Measurements from ENCODE around the gene PRXL2A.

PRXL2A gene

GRCh38 chr10:80461208-80462183, 53.1 kb downstream of the PRXL2A start:
- no peak for DNase-seq (ENCODE audit: low read depth, low spot score)

GRCh38 chr10:80462299-80462980, 54.1 kb downstream of the PRXL2A start:
- no peak for DNase-seq (ENCODE audit: low read depth, low spot score)

- no peak for DNase-seq (ENCODE audit: low read depth, low spot score)
These were observed 54.8 kb downstream of the PRXL2A start for GRCh38 chr10:80462981-80463741.

- DNase-seq (ENCODE audit: low read depth, low spot score), result no peak
These were observed 55.5 kb downstream of the PRXL2A start for GRCh38 chr10:80463868-80464267.

DNA sequence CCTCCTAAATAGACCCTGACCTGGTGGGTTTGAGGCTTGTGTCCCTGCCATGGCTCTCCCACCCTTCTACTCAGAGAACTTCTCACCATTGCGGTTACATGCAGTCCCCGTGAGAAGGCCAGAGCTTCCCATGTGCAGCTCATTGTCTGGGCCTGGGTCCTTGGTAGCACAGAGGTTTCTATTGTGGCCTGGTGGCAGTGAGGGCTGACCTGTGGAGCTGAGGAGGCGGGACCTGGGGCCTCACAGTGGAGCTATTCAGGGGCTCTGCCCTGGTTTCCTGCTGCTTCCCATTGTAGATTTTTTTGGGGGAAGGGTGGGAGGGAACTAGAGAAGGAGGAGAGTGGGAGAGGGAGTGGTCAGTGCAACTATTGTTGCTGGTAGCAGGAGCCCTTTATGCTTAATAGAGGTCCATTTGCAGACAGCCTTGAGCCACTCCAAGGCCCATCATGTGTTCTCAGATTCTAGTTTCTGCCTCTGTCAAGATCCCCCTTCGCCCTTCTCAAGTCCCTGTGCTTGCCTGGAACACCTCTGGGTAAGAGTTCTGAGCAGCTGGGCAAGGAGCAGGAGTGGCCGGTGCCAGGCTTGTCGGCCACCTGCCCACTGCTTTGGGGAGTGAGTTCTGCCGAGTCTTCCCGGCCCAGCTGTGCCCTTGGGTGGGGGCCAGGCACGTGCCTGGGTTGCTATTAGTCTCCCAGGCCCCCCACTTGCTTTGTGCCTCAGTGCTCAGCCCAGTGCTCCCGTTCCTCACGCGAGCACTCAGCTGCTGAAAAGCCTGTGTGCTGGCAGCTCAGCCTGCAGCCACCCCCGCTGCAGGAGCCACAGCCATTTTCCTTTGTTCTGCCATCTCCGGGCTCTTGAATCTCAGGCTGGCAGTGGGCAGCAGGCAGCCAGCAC, 56.5 kb downstream of the PRXL2A start:
- DNase-seq (ENCODE audit: low read depth, low spot score), result no peak

GRCh38 chr10:80465451-80465835, 57.1 kb downstream of the PRXL2A start:
- no peak for DNase-seq (ENCODE audit: low read depth, low spot score)

DNA sequence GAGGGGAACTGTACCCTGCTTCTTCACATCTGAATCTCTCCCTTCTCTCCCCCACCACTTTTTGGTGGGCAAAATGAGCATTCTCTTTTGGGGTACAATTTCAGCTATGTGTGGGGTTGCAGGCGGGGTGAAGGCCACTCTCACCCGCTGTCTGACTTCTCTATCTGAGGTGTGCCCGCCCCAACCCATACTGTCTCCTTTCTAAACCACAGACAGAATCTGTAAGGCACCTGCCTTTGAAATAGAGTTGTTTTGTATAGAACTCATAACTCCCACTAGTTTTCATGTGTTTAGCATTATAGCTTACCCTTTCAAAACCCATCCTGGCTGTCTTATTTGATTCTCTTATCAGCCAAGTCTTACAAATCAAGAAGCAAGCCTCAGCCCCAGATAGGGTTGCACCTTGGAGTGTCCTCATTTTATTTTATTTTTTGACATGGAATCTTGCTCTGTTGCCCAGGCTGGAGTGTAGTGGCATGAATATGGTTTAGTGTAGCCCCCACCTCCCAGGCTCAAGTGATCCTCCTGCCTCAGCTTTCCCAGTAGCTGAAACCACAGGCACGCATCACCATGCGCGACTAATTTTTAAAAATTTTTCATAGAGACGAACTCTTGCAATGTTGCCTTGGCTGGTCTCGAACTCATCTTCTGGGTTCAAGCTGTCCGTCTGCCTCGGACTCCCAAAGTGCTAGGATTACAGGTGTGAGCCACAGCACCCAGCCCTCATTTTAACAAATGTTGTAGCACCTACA, 57.7 kb downstream of the PRXL2A start:
- no peak for DNase-seq (ENCODE audit: low read depth, low spot score)

DNA sequence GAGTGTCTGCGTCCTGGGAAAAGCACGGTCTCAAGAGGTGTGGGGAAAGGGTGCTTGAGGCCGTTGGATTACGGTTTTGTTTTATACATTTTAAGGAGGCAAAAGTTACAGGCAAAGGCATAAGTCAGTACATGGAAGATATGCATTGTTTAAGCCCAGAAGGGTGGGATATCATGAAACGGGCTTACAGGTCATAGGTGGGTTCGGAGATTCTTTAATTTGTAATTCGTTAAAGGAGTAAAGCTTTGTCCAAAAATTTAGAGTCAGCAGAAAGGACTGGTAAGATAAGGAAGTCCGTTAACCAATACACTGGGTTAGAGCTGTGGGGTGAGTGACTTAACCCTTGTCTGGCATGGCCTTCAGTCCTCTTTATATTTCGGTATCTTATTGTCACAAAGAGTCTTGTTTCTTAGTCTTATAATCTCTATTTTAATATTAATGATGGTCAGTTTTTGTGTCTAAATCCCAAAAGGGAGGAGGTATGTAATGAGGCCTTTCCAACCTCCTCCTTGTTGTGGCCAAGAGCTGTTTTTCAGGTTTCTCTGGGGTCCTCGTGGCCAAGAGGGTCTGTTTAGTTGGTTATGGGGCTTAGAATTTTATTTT, 58.5 kb downstream of the PRXL2A start:
- DNase-seq (ENCODE audit: low read depth, low spot score), result no peak

- no peak for DNase-seq (ENCODE audit: low read depth, low spot score)
These were observed 59.7 kb downstream of the PRXL2A start for GRCh38 chr10:80468002-80468401.

GRCh38 chr10:80468806-80469421, 60.6 kb downstream of the PRXL2A start:
- DNase-seq (ENCODE audit: low read depth, low spot score), result no peak

DNA sequence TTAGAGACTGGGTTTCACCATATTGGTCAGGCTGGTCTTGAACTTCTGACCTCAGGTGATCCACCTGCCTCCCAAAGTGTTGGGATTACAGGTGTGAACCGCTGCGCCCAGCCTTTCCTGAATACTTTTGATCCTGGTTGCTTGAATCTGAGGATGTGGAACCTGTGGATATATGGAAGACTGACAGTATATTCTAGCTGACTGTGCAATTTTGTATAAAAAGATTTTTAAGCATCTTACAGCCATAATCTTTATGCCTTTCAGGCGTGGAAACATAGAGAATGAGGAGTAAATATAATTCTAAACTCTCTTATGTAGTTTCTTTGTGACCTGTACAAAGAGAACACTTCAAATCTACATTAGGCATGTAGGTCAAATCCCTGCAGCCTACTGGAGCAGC, 61.9 kb downstream of the PRXL2A start:
- no peak for DNase-seq (ENCODE audit: low read depth, low spot score)

- no peak for DNase-seq (ENCODE audit: low read depth, low spot score)
These were observed 62.6 kb downstream of the PRXL2A start for GRCh38 chr10:80471001-80471400.

DNA sequence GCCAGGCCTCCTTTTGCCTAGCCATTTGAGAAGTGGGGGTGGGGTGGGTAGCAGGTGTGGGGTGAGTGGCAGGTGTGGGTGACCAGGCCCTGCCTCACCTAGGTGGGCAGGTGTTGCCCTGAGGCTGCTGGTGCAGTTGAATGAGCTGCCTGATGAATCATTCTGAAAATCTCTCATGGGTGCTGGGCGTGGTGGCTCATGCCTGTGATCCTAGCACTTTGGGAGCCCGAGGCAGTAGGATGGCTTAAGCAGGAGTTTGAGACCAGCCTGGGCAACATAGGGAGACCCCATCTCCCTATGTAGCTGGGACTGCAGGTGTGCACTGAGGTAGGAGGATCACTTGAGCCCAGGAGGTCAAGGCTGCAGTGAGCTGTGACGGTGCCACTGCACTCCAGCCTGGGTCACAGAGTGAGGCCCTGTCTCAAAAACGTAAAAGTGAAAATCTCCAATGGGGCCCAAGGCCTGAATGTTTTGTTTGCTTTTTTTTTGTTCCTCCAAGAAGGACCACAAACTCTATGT, 63.4 kb downstream of the PRXL2A start:
- no peak for DNase-seq (ENCODE audit: low read depth, low spot score)

DNA sequence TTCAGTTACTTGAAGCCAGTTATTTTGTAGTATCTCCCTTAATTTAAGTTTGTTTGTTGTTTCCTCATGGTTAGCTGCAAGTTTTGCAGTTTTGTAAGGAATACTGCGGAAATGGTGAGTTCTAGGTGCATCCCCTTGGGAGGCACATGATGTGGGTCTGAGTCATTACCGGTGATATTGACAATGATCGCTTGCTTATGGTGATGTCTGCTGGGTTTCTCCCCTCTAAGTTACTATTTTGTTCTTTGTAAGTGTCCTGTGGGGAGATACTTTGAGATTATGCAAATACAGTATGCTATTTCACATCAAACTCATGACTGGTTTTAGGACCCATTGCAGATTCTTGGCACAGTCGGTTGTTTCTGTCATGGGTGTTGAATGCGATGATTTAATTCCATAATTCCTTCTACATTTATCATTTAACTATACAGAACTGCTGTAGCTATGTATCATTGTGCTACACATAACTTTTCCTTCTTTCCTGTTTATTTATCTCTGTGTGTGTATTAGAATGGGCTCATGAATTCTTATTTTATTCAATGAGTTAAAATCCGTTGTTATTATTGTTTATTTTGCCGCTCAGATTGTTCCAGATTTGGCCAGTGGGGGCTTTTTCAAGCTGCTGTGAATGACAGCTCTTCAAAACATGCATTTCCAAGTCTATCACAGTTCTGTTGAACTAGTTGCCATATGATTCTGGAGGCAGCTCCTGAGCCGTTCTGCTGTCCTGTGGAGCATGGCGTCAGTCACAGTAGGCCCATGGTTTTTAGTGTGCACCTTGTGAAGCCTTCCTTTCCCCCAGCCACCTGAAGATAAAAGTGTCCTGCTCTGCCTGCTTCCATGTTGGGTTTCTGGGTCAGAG, 64.1 kb downstream of the PRXL2A start:
- DNase-seq (ENCODE audit: low read depth, low spot score), result no peak

GRCh38 chr10:80473096-80473657, 64.8 kb downstream of the PRXL2A start:
- no peak for DNase-seq (ENCODE audit: low read depth, low spot score)

DNA sequence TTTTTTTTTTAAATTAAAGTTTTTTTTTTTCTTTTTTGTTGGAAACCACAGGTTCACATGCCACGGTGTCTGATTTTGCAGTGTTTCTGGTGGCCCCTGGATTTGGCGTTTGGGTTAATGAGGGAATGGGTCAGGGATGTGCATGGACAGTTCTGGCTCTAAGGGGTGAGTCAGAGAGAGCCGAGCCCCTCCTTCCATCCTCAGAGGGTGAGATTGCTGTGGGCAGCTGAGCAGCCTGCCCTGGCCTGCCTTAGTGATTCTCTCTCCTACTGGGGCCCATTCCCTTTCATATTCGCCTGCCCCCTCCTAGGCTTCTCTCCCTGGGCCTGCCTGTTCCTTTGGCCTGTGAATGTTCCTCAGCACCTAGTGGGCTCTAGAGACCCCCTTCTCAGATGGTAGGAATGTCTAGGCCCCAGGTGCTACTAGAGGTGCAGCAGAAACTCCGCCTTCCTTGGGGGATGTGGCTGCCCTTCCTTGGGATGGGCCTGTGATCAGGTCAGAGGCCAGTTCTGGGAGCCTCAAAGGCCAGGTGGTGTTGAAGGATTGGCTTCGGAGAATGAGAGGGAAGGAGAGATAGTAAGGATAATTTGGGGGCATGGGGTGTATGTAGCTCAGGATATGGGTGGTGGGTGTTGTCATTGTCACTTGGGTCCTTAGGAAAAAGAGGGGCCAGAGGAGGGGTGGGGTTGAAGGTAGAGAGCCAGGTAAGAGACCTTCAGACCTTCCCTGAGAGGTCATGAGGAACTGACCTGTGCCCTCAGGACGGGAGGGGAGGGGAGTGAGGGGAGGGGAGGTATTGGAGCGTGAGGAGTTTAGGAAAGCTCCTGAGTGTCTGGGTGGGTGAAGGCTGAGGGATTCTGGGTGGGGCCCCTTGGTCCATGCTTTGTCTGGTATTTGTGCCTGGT, 65.6 kb downstream of the PRXL2A start:
- no peak for DNase-seq (ENCODE audit: low read depth, low spot score)

DNA sequence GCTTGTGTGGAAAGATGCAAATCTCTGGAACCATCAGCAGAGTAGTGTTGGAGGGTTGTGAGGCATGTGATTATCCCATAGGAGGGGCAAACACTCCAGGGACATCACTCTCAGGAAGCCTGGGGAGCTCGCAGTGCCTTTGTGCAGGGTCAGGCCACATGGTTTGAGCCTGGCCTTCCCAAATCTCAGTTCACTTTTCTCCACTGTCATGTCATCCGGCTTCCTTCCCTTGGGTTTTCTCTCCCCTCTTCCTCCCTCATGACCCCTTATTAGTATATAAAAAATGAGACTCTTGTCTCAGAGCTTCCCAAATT, 66.2 kb downstream of the PRXL2A start:
- DNase-seq (ENCODE audit: low read depth, low spot score), result no peak
